Activated CD4-positive, CD25-positive, alpha-beta regulatory T cell treated with anti-CD3 and anti-CD28 coated beads, Interleukin-2, amount 50 U/mL, for 72 hours (primary cell): ENCODE measurements around the gene ARHGEF28.

Experiments
- DNase-seq: peaks from one replicate; pipeline ENCODE4 v3.0.0; 2021

ARHGEF28 gene

GRCh38 chr5:73663161-73663859 lies 37.3 kb downstream of the ARHGEF28 start:
- no peak for DNase-seq

DNA sequence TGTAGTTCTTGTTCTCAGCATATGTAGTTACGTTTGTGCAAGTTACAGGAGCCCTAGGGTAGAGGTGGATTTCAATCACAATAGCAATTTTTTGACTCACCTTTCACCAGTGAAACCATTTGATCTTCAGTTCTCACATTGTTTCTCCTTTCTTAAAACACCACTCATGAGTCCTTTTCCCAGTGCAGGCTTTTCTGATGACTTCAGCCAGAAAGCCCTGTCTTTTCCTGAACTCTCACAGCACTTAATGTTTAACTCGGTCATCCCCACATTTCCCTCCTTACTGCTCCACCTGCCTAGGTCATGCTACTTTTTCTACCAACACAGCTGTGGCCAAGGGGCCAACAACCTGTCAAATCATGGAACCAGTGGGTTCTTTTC lies 37.9 kb downstream of the ARHGEF28 start:
- no peak for DNase-seq

DNA sequence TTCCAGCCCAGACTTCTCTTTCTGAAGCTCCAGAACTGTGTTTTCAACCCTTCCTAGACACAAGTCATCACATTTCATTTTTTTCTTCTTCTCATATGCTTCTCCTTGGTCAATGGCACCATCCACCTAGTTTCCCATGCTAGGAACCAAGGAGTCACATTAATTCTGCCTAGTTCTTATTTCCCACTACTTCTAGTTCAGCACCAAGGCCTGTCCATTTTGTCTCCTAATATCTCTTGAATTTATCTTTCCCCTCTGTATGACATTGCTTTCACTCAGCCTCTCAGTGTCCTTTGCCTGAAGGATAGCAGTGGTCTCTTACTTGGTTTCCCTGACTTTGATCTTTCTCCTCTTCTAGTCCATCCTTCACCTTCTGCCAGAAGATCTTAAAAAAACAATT lies 38.8 kb downstream of the ARHGEF28 start:
- no peak for DNase-seq

GRCh38 chr5:73666891-73667290 lies 40.9 kb downstream of the ARHGEF28 start:
- DNase-seq, result no peak

DNA sequence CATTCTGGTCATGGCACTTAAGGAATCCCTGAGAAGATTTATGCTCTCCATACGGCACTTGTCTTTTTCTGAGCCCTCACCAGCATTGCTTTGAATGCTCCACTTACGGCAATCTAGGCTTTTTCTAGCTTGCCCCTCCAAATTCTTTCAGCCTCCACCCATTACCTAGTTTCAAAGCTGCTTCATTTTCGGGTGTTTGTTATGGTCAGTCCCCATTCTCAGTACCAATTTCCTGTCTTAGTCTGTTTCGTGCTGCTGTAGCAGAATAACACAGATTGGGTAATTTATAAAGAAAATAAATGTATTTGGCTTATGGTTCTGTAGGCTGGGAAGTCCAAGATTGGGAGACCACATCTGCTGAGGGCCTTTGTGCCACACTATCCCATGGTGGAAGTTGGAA lies 42.0 kb downstream of the ARHGEF28 start:
- DNase-seq, result no peak

- no peak for DNase-seq
Observed at GRCh38 chr5:73668486-73669111, 42.6 kb downstream of the ARHGEF28 start.

- no peak for DNase-seq
Observed at GRCh38 chr5:73670731-73671130, 44.7 kb downstream of the ARHGEF28 start.

DNA sequence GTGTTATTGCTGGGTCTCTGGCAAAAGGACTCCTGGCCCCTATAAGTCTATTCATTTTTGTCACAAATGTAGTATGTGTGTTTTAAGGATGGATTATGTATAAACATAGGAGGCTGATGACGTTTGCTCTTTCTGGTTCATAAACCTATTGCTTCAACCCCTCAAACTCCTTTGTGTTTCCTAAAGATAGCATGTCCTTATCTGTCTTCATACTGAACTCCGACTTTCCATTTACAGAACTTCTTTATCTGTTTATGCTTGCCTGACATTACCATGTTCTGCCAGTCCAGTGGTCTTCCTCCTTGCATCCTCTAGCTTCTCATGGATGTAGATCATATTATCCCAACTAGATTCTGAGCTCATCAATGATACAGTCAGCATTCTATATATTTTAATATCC lies 46.1 kb downstream of the ARHGEF28 start:
- DNase-seq, result no peak

- DNase-seq, result no peak
Observed at GRCh38 chr5:73673161-73673591, 47.2 kb downstream of the ARHGEF28 start.

- DNase-seq, result no peak
Observed at GRCh38 chr5:73674669-73675004, 48.6 kb downstream of the ARHGEF28 start.

DNA sequence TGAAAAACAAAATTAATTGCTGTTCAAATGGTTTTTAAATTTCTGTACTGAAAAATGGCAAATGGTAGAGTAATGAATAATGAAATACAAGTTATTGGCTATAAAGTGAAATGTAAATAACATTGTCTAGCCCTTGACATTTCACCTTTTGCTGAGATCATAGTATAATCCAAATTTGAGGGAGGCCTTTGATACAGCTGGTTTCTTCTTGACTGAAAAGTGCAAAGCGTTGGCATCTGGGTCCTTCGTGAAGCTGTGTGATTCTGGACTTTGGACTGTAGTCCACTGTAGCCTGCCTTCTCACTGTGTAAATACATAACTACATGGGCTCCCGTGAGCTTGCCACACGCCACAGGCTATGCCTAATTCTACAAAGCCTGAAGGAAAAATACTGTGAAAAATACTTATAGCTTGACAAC lies 52.3 kb downstream of the ARHGEF28 start:
- no peak for DNase-seq

DNA sequence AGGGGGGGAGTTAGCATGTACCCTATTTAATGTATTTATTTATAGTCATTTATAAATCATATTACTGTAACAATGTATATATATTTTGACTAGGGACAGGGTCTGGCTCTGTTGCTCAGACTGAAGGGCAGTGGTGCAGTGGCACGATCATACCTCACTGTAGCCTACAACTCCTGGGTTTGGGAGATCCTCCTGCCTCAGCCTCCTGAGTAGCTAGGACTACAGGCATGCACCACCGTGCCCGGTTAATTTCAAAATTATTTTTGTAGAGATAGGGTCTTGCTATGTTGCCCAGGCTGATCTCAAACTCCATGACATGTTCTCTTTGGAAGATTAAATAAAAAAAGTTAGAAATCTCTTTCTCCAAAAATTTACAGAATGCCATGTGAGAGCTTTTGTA lies 52.8 kb downstream of the ARHGEF28 start:
- DNase-seq, result no peak

GRCh38 chr5:73682176-73682575 lies 56.2 kb downstream of the ARHGEF28 start:
- DNase-seq, result no peak

DNA sequence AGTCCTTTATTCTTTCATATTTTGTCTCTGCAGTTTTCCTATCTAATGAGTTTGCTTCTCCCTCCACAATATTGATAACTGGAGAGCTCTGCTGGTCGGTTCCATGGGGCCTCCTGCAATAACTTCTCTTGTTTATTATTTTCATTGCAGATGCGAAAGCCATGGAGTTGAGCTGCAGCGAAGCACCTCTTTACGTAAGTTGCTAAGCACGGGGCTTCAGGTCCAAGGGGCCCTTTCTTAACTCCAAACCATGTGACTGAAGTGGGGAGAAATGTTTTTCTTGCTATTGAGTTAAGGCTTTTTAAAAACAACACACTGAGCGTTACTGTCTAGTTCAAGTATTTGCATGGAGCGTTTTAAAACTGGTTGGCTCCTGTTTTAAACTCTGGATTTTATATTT lies 58.7 kb downstream of the ARHGEF28 start:
- DNase-seq, result no peak

DNA sequence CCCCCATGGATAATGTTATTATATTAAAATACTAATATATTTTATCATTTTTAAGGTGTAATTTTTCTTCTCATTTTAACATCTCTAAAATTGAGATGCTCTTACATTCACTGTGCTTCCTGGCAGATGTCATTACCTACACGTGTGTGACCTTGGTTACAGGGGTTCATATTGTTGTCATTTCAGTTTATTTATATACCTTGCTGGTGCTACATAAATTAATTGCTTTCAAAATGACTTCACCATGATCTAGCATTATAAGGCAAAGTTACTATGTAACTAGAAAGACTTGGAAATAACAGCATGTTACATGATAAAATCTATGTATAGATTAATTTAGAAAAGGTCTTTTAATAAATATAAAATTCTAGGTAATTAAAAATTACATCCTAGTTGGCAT lies 60.9 kb downstream of the ARHGEF28 start:
- DNase-seq, result no peak

DNA sequence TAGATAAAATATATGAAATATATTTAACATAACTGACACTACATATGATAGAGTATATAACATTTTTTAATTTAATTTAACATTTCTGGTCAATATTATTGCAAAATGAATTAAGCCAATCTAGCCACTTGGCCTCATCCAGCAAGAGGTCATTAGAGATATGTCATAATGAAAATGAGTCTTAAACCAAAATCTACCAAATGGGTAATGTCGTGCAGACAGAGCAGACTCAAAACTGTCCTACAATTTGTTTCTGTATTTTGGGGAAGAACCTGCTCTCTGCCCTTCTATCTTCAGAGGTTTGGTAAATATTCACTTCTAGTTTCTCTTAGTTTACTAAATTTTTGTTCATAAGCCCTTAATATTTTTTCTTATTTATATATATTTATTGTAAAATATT lies 61.4 kb downstream of the ARHGEF28 start:
- DNase-seq, result no peak

DNA sequence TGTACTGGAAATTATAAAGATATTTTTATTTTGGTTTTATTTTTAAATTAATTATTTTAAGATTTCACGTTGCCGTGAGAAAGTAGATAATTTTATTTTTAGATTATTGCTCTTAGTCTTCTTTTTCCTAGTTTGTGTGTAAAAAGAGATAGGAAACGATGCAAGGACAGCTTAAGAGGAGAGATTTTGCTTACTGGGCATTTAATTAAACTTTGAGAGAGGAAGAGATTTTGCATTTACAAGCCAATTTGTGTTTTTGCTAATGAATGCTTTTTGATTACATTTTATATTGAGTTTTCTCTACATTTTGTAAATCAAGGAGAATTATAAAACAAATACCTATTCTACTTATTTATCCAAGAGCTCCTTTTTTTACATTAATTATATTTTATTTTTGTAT lies 64.0 kb downstream of the ARHGEF28 start:
- DNase-seq, result no peak

- DNase-seq, result no peak
Observed at GRCh38 chr5:73691302-73692080, 65.5 kb downstream of the ARHGEF28 start.

GRCh38 chr5:73692166-73692640 lies 66.2 kb downstream of the ARHGEF28 start:
- no peak for DNase-seq

DNA sequence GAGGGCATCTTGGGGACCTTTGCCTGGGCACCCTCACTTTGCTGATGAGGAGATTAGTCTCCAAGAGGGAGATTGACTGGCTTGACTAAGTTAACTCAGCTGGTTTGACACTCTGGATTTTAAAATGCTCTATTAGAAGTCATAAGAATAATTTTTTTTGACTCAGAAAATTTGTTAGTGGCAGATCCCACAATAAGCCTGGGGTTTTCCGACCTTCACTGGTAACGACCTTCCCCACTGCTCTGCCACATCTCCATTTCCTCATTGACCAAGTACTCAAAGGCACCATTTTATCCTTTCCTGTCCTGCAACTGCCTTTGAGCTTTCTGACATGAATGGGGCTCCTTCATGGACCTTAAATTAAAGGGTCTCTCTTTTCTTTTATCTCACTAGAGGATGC lies 67.0 kb downstream of the ARHGEF28 start:
- no peak for DNase-seq

GRCh38 chr5:73693573-73694061 lies 67.6 kb downstream of the ARHGEF28 start:
- DNase-seq, result no peak

- no peak for DNase-seq
Observed at GRCh38 chr5:73694089-73694488, 68.1 kb downstream of the ARHGEF28 start.

DNA sequence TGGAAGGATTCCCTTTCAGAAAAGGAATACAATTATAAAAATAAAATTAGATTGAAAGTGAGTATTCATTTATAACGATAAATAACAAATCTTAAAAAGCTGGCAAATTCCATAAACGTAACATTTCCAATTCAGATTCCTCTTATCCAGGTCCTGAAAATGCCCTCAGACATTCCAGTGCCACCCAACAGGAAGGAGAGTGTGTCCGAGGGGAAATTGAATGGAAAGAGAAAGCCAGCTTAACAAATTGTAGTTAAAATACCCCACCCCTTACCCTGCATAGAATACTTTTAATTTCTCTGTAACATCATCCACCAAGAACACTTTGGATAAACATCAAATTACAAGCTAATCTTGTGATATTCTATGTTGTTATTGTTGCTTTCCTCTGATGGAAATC lies 72.0 kb downstream of the ARHGEF28 start:
- no peak for DNase-seq

DNA sequence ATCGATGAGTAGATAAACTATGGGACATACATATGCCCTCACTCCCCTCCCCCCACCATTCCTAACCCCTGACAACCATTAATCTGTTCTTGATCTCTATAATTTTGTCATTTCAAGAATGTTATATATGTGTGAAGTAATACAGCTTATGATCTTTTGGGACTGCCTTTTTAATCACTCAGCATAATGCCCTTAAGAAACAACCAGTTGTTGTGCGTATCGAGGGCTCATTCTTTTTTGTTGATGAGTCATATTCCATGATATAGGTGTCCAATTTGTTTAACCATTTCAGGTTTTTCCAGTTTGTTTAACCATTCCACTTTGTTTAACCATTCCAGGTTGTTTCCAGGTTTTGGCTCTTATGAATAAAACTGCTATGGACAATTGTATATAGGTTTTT lies 75.6 kb downstream of the ARHGEF28 start:
- DNase-seq, result no peak
